HG03039 (cell line): ENCODE data around the gene TNFRSF25.
"Not testable (repeated sequence)": the region's sequence is repeated elsewhere in the genome, so short reads cannot be mapped to it uniquely, and the experiment has no call there.

Experiments
- ATAC-seq: cut with Tn5 transposase; IDR thresholded peaks from one replicate; pipeline ENCODE4 v1.9.1; 2021; ENCODE audit warnings: mild to moderate bottlenecking, moderate library complexity; ENCODE audit not compliant: unreplicated experiment

The TNFRSF25 gene

GRCh38 chr1:6502000-6502891 is 36.3 kb upstream of the TNFRSF25 start:
- no peak for ATAC-seq

- no peak for ATAC-seq
Observed at GRCh38 chr1:6501279-6501813, 35.4 kb upstream of the TNFRSF25 start.

- ATAC-seq = no peak
Observed at GRCh38 chr1:6500544-6501278, 34.7 kb upstream of the TNFRSF25 start.

- no peak for ATAC-seq
Observed at GRCh38 chr1:6499296-6499695, 33.3 kb upstream of the TNFRSF25 start.

GRCh38 chr1:6498576-6499111 is 32.7 kb upstream of the TNFRSF25 start:
- no peak for ATAC-seq

- ATAC-seq = no peak
Observed at GRCh38 chr1:6497867-6498575, 32.0 kb upstream of the TNFRSF25 start.

- no peak for ATAC-seq
Observed at GRCh38 chr1:6497215-6497866, 31.4 kb upstream of the TNFRSF25 start.

GRCh38 chr1:6496890-6497214 is 30.9 kb upstream of the TNFRSF25 start:
- ATAC-seq = no peak

GRCh38 chr1:6496365-6496721 is 30.4 kb upstream of the TNFRSF25 start:
- ATAC-seq = no peak

GRCh38 chr1:6495540-6496364 is 29.8 kb upstream of the TNFRSF25 start:
- no peak for ATAC-seq

GRCh38 chr1:6495041-6495441 is 29.1 kb upstream of the TNFRSF25 start:
- ATAC-seq = no peak

GRCh38 chr1:6494627-6495026 is 28.7 kb upstream of the TNFRSF25 start:
- no peak for ATAC-seq

GRCh38 chr1:6493834-6494223 is 27.9 kb upstream of the TNFRSF25 start:
- not testable (repeated sequence) for ATAC-seq

GRCh38 chr1:6491966-6492365 is 26.0 kb upstream of the TNFRSF25 start:
- no peak for ATAC-seq

- no peak for ATAC-seq
Observed at GRCh38 chr1:6491480-6491962, 25.5 kb upstream of the TNFRSF25 start, which contains the start of gene PLEKHG5. TSS of gene PLEKHG5 (minus strand) at chr1:6491667. CDS start at chr1:6477571, 14,096 bp downstream.

GRCh38 chr1:6491081-6491449 is 25.1 kb upstream of the TNFRSF25 start:
- no peak for ATAC-seq

GRCh38 chr1:6490181-6491080 is 24.5 kb upstream of the TNFRSF25 start:
- peak; percentile 44 for ATAC-seq

GRCh38 chr1:6489799-6490180 is 23.8 kb upstream of the TNFRSF25 start:
- no peak for ATAC-seq

- ATAC-seq = no peak
Observed at GRCh38 chr1:6489383-6489765, 23.4 kb upstream of the TNFRSF25 start.
